Muscle layer of colon (tissue), 2 donors: ENCODE results near the gene BATF3.

Experiments used
- H3K27ac ChIP-seq: one replicate; pipeline ENCODE4 v1.7.0; 2013; ENCODE audit warnings: low read depth, mild to moderate bottlenecking, low read length, moderate library complexity
- H3K27me3 ChIP-seq, 2 donors: one replicate each; pipeline ENCODE4 v1.7.0; 2013; ENCODE audit warnings: low read length in 2 of 2, mild to moderate bottlenecking in 2 of 2; ENCODE audit not compliant: insufficient read depth in 2 of 2, control insufficient read depth in 1 of 2
- H3K36me3 ChIP-seq: one replicate; pipeline ENCODE4 v1.7.0; 2013; ENCODE audit warnings: mild to moderate bottlenecking, low read length; ENCODE audit not compliant: insufficient read depth
- H3K4me1 ChIP-seq: one replicate; pipeline ENCODE4 v1.7.0; 2013; ENCODE audit warnings: mild to moderate bottlenecking, low read length; ENCODE audit not compliant: insufficient read depth
- H3K4me3 ChIP-seq, 2 donors: one replicate each; pipeline ENCODE4 v1.7.0; 2013; ENCODE audit warnings: low read length in 2 of 2, low read depth in 1 of 2, mild to moderate bottlenecking in 1 of 2, moderate library complexity in 1 of 2
- H3K9ac ChIP-seq: one replicate; pipeline ENCODE4 v1.7.0; 2013; ENCODE audit warnings: low read length
- H3K9me3 ChIP-seq: one replicate; pipeline ENCODE4 v1.7.0; 2013; ENCODE audit warnings: mild to moderate bottlenecking, low read length
- donor health status: abdominal sarcoma.
- donor health status: Adenocarcinoma of cecum.

The BATF3 gene

GRCh38 chr1:212702672-212703071 is 3.0 kb upstream of the BATF3 start:
- H3K9ac ChIP-seq = no peak overlapping the region
- no peaks in the 10 kb centered on the region for H3K36me3 ChIP-seq
- H3K27me3 ChIP-seq = no peaks in the 10 kb centered on the region
- H3K4me3 ChIP-seq = no peak overlapping the region
- H3K27ac ChIP-seq = no peak overlapping the region
- peaks cover 17% of the 10 kb centered on the region for H3K4me1 ChIP-seq
- no peaks in the 10 kb centered on the region for H3K9me3 ChIP-seq

DNA sequence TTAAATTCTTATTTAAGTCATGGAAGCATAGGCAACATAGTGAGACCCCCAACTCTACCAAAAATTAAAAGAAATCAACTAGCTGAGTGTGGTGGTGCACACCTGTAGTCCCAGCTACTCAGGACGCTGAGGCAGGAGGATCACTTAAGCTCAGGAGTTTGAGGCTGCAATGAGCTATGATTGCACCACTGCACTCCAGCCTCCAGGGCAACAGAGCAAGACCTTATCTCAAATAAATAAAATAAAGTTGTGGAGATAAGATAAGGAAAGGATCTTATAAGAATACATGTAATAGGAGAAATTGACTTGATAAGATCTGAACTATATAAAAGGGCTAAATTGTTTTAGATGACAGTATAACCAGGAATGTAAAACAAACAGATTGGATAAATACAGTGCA is 2.3 kb upstream of the BATF3 start:
- H3K9ac ChIP-seq = no peak overlapping the region
- no peak overlapping the region for H3K27ac ChIP-seq
- no peaks in the 10 kb centered on the region for H3K27me3 ChIP-seq
- no peaks in the 10 kb centered on the region for H3K9me3 ChIP-seq
- no peaks in the 10 kb centered on the region for H3K36me3 ChIP-seq
- peaks cover 17% of the 10 kb centered on the region for H3K4me1 ChIP-seq
- H3K4me3 ChIP-seq = no peak overlapping the region

- H3K36me3 ChIP-seq = no peaks in the 10 kb centered on the region
- H3K27me3 ChIP-seq = no peaks in the 10 kb centered on the region
- peaks cover 17% of the 10 kb centered on the region for H3K4me1 ChIP-seq
- H3K9me3 ChIP-seq = no peaks in the 10 kb centered on the region
- no peak overlapping the region for H3K9ac ChIP-seq
- peak overlapping the region; percentile 55 to 59 for H3K4me3 ChIP-seq
- peak overlapping the region; percentile 33 for H3K27ac ChIP-seq
Observed at GRCh38 chr1:212700892-212701819, 1.5 kb upstream of the BATF3 start.

DNA sequence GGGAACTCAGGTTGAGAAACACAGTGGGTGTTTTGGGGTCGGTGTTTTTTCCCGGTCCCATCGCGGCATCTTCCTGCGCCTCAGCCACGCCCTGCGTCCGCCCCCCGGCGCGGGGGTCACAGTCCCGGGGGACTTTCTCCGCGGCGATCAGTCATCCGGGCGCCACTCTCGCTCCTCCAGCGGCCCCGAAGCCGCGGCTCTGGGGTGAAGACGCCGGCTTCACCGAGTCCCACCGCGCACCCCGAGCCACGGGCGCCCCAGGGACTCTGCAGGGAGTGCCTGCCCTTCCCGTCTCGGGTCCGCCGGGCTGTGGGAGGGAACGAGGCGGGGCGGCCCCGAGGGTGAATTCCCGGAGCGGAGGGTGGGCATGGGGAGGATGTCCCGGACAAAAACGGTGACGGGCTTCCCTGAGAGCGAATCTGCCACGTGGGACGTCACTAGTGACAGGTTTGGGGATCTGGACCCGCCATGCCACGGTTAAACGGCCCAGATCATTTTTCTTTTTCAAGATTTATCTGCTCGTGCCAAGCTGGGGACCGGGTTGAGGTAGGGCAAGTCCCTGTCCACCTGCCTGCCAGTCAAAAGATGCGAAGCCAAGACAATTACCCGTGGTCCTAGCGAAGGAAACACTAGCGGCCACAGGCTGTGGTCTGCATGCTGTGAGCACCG is 717 bp upstream of the BATF3 start:
- no peaks in the 10 kb centered on the region for H3K36me3 ChIP-seq
- peak overlapping the region; percentile 55 to 59 for H3K4me3 ChIP-seq
- H3K27ac ChIP-seq = peak overlapping the region; percentile 62
- peaks cover 0 to 6% of the 10 kb centered on the region in 2 donors for H3K27me3 ChIP-seq
- no peaks in the 10 kb centered on the region for H3K9me3 ChIP-seq
- peaks cover 17% of the 10 kb centered on the region for H3K4me1 ChIP-seq
- no peak overlapping the region for H3K9ac ChIP-seq

DNA sequence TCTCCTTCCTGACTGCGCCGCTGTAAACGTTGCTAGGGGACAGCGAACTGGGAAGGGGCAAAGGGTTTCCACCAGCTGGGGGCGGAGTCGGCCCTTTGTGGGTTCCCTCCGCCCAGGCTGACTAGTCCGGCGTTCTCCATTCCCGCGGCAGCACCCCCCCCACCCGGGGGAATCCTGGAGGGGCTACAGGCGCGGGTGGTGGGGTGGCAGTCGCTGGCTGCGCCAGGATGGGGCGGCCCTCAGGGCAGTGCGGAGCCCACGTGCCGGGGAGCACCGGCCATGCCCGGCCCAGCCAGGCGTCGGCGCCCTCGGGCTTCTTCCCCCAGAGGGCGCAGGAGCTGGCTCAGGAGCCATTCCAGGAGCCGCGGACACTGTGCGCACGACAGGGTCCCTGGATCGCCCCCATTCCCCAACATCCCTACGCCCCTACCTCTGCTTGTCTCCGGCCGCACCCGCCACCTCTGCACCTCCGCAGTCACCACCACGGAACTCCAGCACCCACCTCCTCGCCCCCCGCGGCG is 476 bp downstream of the BATF3 start:
- H3K27me3 ChIP-seq = peaks cover 6 to 8% of the 10 kb centered on the region in 2 donors
- no peaks in the 10 kb centered on the region for H3K36me3 ChIP-seq
- peaks cover 17% of the 10 kb centered on the region for H3K4me1 ChIP-seq
- no peaks in the 10 kb centered on the region for H3K9me3 ChIP-seq
- H3K27ac ChIP-seq = no peak overlapping the region
- peak overlapping the region; percentile 19 to 66 for H3K4me3 ChIP-seq
- H3K9ac ChIP-seq = no peak overlapping the region

- Histone ChIP-seq H3K27me3 (peaks cover 6 to 8% of the 10 kb centered on the region in 2 donors), H3K9me3 (no peaks in the 10 kb centered on the region), H3K9ac (no peak overlapping the region), H3K4me1 (peaks cover 17% of the 10 kb centered on the region), H3K4me3 (peak overlapping the region; percentile 19 to 66), H3K36me3 (no peaks in the 10 kb centered on the region), H3K27ac (no peak overlapping the region)
Observed at GRCh38 chr1:212698467-212699103, 1.1 kb downstream of the BATF3 start.

GRCh38 chr1:212696721-212697331 is 2.8 kb downstream of the BATF3 start:
- peaks cover 6 to 8% of the 10 kb centered on the region in 2 donors for H3K27me3 ChIP-seq
- no peaks in the 10 kb centered on the region for H3K36me3 ChIP-seq
- peaks cover 17% of the 10 kb centered on the region for H3K4me1 ChIP-seq
- no peak overlapping the region for H3K9ac ChIP-seq
- no peak overlapping the region for H3K4me3 ChIP-seq
- H3K27ac ChIP-seq = no peak overlapping the region
- H3K9me3 ChIP-seq = no peaks in the 10 kb centered on the region

DNA sequence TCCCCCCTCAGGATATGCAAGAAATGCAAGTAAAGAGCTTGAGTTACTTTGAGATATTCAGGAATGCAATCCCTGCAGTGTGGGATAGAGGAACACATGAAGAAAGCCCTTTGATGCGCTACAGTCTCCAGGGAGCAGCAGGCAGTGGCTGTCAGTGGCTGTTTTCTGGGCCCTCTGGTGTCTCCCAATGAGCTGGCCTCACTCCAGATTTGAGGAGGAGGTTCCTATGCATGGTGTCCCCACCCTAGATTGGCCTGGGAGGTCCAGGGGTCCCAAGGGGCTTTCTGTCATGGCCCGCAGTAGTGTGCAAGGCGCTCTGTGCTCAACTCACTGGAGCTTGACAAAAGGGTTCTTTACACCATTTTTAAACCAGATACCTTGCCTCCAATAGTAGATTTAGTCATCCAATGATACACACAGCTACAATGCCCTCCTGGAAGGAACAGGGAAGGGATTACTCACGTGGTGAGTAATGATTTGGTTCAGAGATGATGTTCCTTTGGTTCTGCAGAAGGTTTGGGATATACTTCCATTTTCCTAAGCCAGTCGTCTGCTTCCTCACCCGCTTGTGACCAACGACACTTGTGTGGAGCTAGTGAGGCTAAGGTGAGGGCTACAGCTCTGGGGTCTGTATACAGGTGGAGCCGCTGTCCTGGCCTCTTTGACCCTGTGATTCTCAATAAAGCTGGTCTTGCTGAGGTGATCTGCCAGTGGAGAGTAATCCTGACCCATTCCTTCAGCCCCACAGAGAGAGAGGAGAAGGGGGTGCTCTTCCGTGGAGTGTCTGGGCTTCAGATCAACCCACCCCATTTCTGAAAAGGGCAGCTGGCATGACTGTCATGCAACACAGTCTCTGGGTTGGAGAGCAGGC is 6.6 kb downstream of the BATF3 start:
- no peaks in the 10 kb centered on the region for H3K4me1 ChIP-seq
- H3K4me3 ChIP-seq = no peak overlapping the region
- no peaks in the 10 kb centered on the region for H3K9me3 ChIP-seq
- no peak overlapping the region for H3K27ac ChIP-seq
- H3K27me3 ChIP-seq = peaks cover 6 to 8% of the 10 kb centered on the region in 2 donors
- H3K9ac ChIP-seq = no peak overlapping the region
- no peaks in the 10 kb centered on the region for H3K36me3 ChIP-seq

DNA sequence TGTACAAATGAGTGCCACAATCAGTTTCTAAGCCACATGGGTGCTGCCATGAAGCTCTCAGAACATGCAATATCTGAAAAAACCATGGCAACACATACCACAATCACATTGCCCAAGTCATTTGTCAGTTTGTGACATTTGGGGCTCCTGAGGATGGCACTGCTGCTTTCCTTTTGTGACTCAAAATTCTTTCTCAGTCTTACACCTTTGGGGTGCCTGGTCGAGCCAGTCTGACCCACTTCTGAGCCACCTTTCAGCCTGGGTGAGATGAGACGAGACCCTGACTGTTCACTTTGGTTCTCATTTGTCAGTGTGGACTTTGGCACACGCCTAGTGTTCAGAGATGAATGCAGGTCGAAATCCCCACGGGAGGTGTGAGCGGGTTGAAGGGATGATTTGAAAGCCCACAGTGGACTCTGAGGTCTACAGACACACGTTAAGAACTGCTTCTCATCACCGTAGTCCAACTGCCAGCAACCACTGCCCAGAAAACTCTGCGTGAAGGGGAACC is 8.0 kb downstream of the BATF3 start:
- no peak overlapping the region for H3K4me3 ChIP-seq
- no peaks in the 10 kb centered on the region for H3K4me1 ChIP-seq
- no peaks in the 10 kb centered on the region for H3K9me3 ChIP-seq
- H3K36me3 ChIP-seq = no peaks in the 10 kb centered on the region
- H3K27me3 ChIP-seq = peaks cover 6 to 8% of the 10 kb centered on the region in 2 donors
- H3K27ac ChIP-seq = no peak overlapping the region
- H3K9ac ChIP-seq = no peak overlapping the region

DNA sequence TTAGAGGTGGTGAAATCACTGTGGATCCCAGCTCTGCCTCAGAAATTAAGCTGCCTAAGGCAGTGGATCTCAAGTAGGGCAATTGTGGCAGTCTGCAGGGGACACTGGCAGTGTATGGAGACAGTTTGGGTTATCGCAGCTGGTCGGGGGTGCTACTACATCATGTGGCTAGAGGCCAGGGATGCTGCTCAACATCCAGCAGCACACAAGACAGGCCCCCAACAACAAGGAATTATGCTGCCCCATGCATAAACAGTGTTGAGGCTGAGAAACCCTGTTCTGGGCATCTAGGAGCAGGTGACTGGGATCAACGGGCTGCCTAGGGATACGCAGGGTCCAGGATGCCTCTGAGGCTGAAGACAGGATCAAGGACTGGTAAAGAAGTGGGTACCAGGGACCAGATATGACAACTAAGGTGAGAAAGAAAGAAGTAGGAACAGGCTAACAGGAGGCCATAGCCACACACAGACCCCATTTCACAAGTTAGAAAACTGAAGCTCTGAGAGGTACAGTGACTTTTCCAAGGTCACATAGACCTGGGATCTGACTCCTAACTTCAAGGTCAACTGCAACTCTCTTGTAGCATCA is 8.7 kb downstream of the BATF3 start:
- Histone ChIP-seq H3K4me1 (no peaks in the 10 kb centered on the region), H3K9me3 (no peaks in the 10 kb centered on the region), H3K36me3 (no peaks in the 10 kb centered on the region), H3K4me3 (no peak overlapping the region), H3K9ac (no peak overlapping the region), H3K27me3 (peaks cover 4 to 8% of the 10 kb centered on the region in 2 donors), H3K27ac (no peak overlapping the region)
